HG03066 (cell line): Measurements from ENCODE around the gene LRRC31.

Experiments
- ATAC-seq: cut with Tn5 transposase; IDR thresholded peaks from one replicate; pipeline ENCODE4 v1.9.1; 2021; ENCODE audit warnings: low read depth; ENCODE audit not compliant: unreplicated experiment

Gene LRRC31

GRCh38 chr3:169864270-169864669, 5.5 kb downstream of the LRRC31 start:
- no peak for ATAC-seq

GRCh38 chr3:169863458-169863899, 6.3 kb downstream of the LRRC31 start:
- ATAC-seq, result no peak

- ATAC-seq, result no peak
Measured at GRCh38 chr3:169861871-169862270, 7.9 kb downstream of the LRRC31 start.

GRCh38 chr3:169857811-169858210, 11.9 kb downstream of the LRRC31 start:
- no peak for ATAC-seq

GRCh38 chr3:169855514-169855913, 14.2 kb downstream of the LRRC31 start:
- no peak for ATAC-seq

GRCh38 chr3:169850618-169851017, 19.1 kb downstream of the LRRC31 start:
- no peak for ATAC-seq

GRCh38 chr3:169848741-169849140, 21.0 kb downstream of the LRRC31 start:
- no peak for ATAC-seq

GRCh38 chr3:169847896-169848295, 21.8 kb downstream of the LRRC31 start:
- ATAC-seq, result no peak

- ATAC-seq, result peak; percentile 97
Measured at GRCh38 chr3:169846458-169847193, 23.1 kb downstream of the LRRC31 start.

GRCh38 chr3:169842960-169843359, 26.8 kb downstream of the LRRC31 start:
- no peak for ATAC-seq

- peak; percentile 76 for ATAC-seq
Measured at GRCh38 chr3:169841171-169841570, 28.6 kb downstream of the LRRC31 start.

- ATAC-seq, result no peak
Measured at GRCh38 chr3:169838511-169839030, 31.2 kb downstream of the LRRC31 start.

GRCh38 chr3:169836942-169837275, 32.8 kb downstream of the LRRC31 start:
- ATAC-seq, result no peak

GRCh38 chr3:169836078-169836941, 33.4 kb downstream of the LRRC31 start:
- ATAC-seq, result peak; percentile 93

GRCh38 chr3:169835533-169835932, 34.2 kb downstream of the LRRC31 start:
- no peak for ATAC-seq

- ATAC-seq, result no peak
Measured at GRCh38 chr3:169827712-169828111, 42.0 kb downstream of the LRRC31 start.

- ATAC-seq, result no peak
Measured at GRCh38 chr3:169825316-169825715, 44.4 kb downstream of the LRRC31 start.

- no peak for ATAC-seq
Measured at GRCh38 chr3:169822983-169823382, 46.8 kb downstream of the LRRC31 start.

GRCh38 chr3:169822540-169822939, 47.2 kb downstream of the LRRC31 start:
- no peak for ATAC-seq

- no peak for ATAC-seq
Measured at GRCh38 chr3:169822091-169822490, 47.6 kb downstream of the LRRC31 start.

GRCh38 chr3:169818316-169818715, 51.4 kb downstream of the LRRC31 start:
- ATAC-seq, result no peak
